Measurements from ENCODE around the gene NCAPD3.

DNA sequence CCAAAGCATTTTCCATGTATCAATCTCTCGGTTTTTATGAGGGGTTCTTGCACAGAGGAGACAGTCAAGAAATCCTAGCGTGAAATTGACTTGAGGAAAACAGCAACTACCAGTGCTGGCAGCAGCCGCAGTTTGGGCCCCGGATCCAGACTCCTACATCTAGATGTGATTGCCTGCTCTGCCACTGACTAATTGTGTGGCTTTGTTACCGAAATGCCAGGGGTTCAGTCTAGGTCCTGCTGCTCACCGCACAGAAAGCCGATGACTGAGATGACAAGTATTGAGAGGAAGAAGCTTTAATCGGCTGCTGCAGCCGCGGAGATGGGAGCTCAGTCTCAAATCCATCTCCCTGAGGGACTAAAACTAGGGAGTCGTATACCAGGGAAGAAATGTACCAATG, 44.2 kb upstream of the NCAPD3 start:
- no peak for TF ChIP-seq SP1 (IDR thresholded peaks at IDR 0.05)
- no peak for TF ChIP-seq ELF4 (IDR thresholded peaks at IDR 0.05)
- TF ChIP-seq FOXA1 (IDR thresholded peaks at IDR 0.05) = no peak
- TF ChIP-seq HDGF (IDR thresholded peaks at IDR 0.05; ENCODE audit: borderline replicate concordance) = no peak
- no peak for TF ChIP-seq SUZ12 (IDR thresholded peaks at IDR 0.05)
- no peak for TF ChIP-seq FOXK2 (IDR thresholded peaks at IDR 0.05)
- TF ChIP-seq ARNT (IDR thresholded peaks at IDR 0.05) = no peak
- no peak for TF ChIP-seq FOXM1 (IDR thresholded peaks at IDR 0.05; ENCODE audit: borderline replicate concordance)

Data from HEK293T (cell line).